GM18519 (cell line): Measurements from ENCODE around the gene PROC.

ENCODE experiments used
- ATAC-seq: cut with Tn5 transposase; IDR thresholded peaks from one replicate; pipeline ENCODE4 v1.9.1; 2021; ENCODE audit warnings: mild to moderate bottlenecking, moderate library complexity; ENCODE audit not compliant: unreplicated experiment, low FRiP score

The PROC gene

GRCh38 chr2:127413200-127413599 is 5.0 kb upstream of the PROC start:
- ATAC-seq: no peak

- ATAC-seq: no peak
Measured at GRCh38 chr2:127413782-127414637, 4.2 kb upstream of the PROC start.

- ATAC-seq: no peak
Measured at GRCh38 chr2:127414638-127415592, 3.3 kb upstream of the PROC start.

- ATAC-seq: peak; percentile 80
Measured at GRCh38 chr2:127415593-127416505, 2.4 kb upstream of the PROC start.

- ATAC-seq: peak; percentile 10
Measured at GRCh38 chr2:127416506-127417001, 1.7 kb upstream of the PROC start.

- ATAC-seq: no peak
Measured at GRCh38 chr2:127417406-127417805, 821 bp upstream of the PROC start.

GRCh38 chr2:127419112-127419430 is 844 bp downstream of the PROC start:
- no peak for ATAC-seq

GRCh38 chr2:127419448-127420038 is 1.3 kb downstream of the PROC start:
- no peak for ATAC-seq

GRCh38 chr2:127420039-127420864 is 2.0 kb downstream of the PROC start:
- no peak for ATAC-seq

GRCh38 chr2:127421116-127421800 is 3.0 kb downstream of the PROC start:
- ATAC-seq: no peak

GRCh38 chr2:127421871-127422558 is 3.8 kb downstream of the PROC start:
- no peak for ATAC-seq

- no peak for ATAC-seq
Measured at GRCh38 chr2:127422559-127423477, 4.6 kb downstream of the PROC start.

GRCh38 chr2:127423478-127423843 is 5.2 kb downstream of the PROC start:
- ATAC-seq: no peak

GRCh38 chr2:127423880-127424279 is 5.7 kb downstream of the PROC start:
- ATAC-seq: no peak

- no peak for ATAC-seq
Measured at GRCh38 chr2:127424598-127425520, 6.6 kb downstream of the PROC start.
